ENCODE results near the gene ARPC5.
"Not testable (repeated sequence)": the region's sequence is repeated elsewhere in the genome, so short reads cannot be mapped to it uniquely, and the experiment has no call there.

DNA sequence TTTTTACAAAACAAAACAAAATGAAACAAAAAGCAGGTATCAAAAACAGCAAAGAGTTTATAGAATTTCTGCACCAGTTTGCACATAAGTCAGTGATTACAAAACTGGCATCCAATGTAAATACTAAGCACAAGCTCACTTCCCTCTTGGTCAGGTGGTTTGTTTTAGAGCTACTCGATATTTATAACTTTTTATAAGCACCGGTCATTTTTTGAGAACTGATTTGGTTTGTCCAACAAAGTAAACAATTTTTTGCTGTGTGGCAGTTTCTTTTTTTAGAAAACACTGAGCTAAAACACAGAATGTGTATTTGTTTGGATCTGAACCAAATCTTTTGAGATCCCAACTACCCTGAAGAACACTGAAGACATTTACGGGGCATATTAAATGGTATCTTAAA lies 9.3 kb downstream of the ARPC5 start:
- TF ChIP-seq, protein P1, sequence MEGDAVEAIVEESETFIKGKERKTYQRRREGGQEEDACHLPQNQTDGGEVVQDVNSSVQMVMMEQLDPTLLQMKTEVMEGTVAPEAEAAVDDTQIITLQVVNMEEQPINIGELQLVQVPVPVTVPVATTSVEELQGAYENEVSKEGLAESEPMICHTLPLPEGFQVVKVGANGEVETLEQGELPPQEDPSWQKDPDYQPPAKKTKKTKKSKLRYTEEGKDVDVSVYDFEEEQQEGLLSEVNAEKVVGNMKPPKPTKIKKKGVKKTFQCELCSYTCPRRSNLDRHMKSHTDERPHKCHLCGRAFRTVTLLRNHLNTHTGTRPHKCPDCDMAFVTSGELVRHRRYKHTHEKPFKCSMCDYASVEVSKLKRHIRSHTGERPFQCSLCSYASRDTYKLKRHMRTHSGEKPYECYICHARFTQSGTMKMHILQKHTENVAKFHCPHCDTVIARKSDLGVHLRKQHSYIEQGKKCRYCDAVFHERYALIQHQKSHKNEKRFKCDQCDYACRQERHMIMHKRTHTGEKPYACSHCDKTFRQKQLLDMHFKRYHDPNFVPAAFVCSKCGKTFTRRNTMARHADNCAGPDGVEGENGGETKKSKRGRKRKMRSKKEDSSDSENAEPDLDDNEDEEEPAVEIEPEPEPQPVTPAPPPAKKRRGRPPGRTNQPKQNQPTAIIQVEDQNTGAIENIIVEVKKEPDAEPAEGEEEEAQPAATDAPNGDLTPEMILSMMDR (IDR thresholded peaks at IDR 0.05) = not testable (repeated sequence)
- TF ChIP-seq POLR2A (IDR thresholded peaks at IDR 0.05) = not testable (repeated sequence)
